SK-N-SH (cell line): ENCODE measurements around the gene TCF12. TPM values are rescaled to one million over a fixed set of nuclear protein-coding genes. Genes with fewer than 3 reads are reported as not detected.
A peak's percentile ranks its signal among the peaks of the same experiment; 100 is the strongest.

Experiments
- CTCF ChIA-PET: fragments of 300-600, 350-600 bp; formaldehyde crosslinking; extraction: SDS; loops from one replicate; lab custom pipeline; 2021; lab: Yijun Ruan, JAX
- POLR2A ChIA-PET: fragments of 350-600 bp; sonication (Branson Sonifier 250); formaldehyde crosslinking; extraction: SDS; loops from one replicate; lab custom pipeline; 2020; ENCODE audit warnings: antibody characterized with exemption, inconsistent platforms; lab: Yijun Ruan, JAX
- DNase-seq: peaks from one replicate; pipeline ENCODE4 v3.0.0; 2012
- H2AFZ ChIP-seq: fragments of 200-600 bp; sonication (generic); 2 replicates; pipeline ENCODE4 v1.8.1; 2016; ENCODE audit warnings: antibody characterized with exemption, mild to moderate bottlenecking, low read depth
- H3F3A ChIP-seq: fragments of 200-600 bp; sonication (generic); replicated peaks from 2 replicates; pipeline ENCODE3; 2016; ENCODE audit warnings: antibody characterized with exemption, mild to moderate bottlenecking; ENCODE audit not compliant: insufficient read depth
- H3K27ac ChIP-seq, 2 experiments: fragments of 200-500 bp in 1 of 2; fragments of 200-600 bp in 1 of 2; sonication (Bioruptor generic) in 1 of 2; sonication (generic), shearing (Covaris generic) in 1 of 2; 2 replicates each; pipeline versions ENCODE4 v1.5.1 to v1.6.1; 2014 to 2016; ENCODE audit warnings: low read depth in 2 of 2, inconsistent platforms in 1 of 2, low read length in 1 of 2, mild to moderate bottlenecking in 1 of 2, mixed read lengths in 1 of 2
- H3K27me3 ChIP-seq: fragments of 200-600 bp; sonication (generic), shearing (Covaris generic); 2 replicates; pipeline ENCODE4 v1.6.1; 2016; ENCODE audit warnings: mixed run types; ENCODE audit not compliant: insufficient read depth
- H3K36me3 ChIP-seq, 2 experiments: fragments of 200-500 bp in 1 of 2; fragments of 200-600 bp in 1 of 2; sonication (Bioruptor generic) in 1 of 2; sonication (generic) in 1 of 2; replicated peaks in 1 of 2; 2 replicates each; pipeline versions ENCODE3 to v1.5.1; 2014 to 2016; ENCODE audit warnings: low read length in 1 of 2, mild to moderate bottlenecking in 1 of 2; ENCODE audit not compliant: insufficient read depth in 2 of 2, control insufficient read depth in 1 of 2
- H3K4me1 ChIP-seq, 2 experiments: fragments of 200-500 bp in 1 of 2; fragments of 200-600 bp in 1 of 2; sonication (Bioruptor generic) in 1 of 2; sonication (generic), shearing (Covaris generic) in 1 of 2; 2 replicates each; pipeline versions ENCODE4 v1.5.1 to v1.6.1; 2014 to 2016; ENCODE audit warnings: low read depth in 1 of 2, low read length in 1 of 2, mixed run types in 1 of 2; ENCODE audit not compliant: insufficient read depth in 2 of 2, control insufficient read depth in 1 of 2
- H3K4me2 ChIP-seq: fragments of 200-600 bp; sonication (generic), shearing (Covaris generic); 2 replicates; pipeline ENCODE4 v1.6.1; 2017; ENCODE audit warnings: mixed run types
- H3K4me3 ChIP-seq, 2 experiments: fragments of 200-500 bp in 1 of 2; fragments of 200-600 bp in 1 of 2; sonication (Bioruptor generic) in 1 of 2; sonication (generic), shearing (Covaris generic) in 1 of 2; 2 replicates each; pipeline versions ENCODE4 v1.5.1 to v1.8.1; 2014 to 2016; ENCODE audit warnings: low read depth in 2 of 2, inconsistent platforms in 1 of 2, low read length in 1 of 2, mild to moderate bottlenecking in 1 of 2, mixed read lengths in 1 of 2, moderate library complexity in 1 of 2
- H3K79me2 ChIP-seq: fragments of 200-600 bp; sonication (generic); 2 replicates; pipeline ENCODE4 v1.8.1; 2017; ENCODE audit warnings: mild to moderate bottlenecking; ENCODE audit not compliant: insufficient read depth
- H3K9ac ChIP-seq: fragments of 200-600 bp; sonication (generic); 2 replicates; pipeline ENCODE4 v1.6.1; 2017; ENCODE audit warnings: mixed run types
- H3K9me2 ChIP-seq: fragments of 200-600 bp; sonication (generic); 2 replicates; pipeline ENCODE4 v1.6.1; 2017; ENCODE audit warnings: mixed run types
- H3K9me3 ChIP-seq: fragments of 200-600 bp; sonication (generic); 2 replicates; pipeline ENCODE4 v1.6.1; 2017; ENCODE audit warnings: mixed run types, mild to moderate bottlenecking, moderate library complexity
- H4K20me1 ChIP-seq: fragments of 200-600 bp; sonication (generic); 2 replicates; pipeline ENCODE4 v1.6.1; 2017; ENCODE audit warnings: mild to moderate bottlenecking, mixed run types; ENCODE audit not compliant: insufficient read depth
- ELF1 ChIP-seq: IDR thresholded peaks from 2 replicates; pipeline ENCODE4 v1.4.0; 2012
- FOXJ3 ChIP-seq: sonication (generic); formaldehyde crosslinking; IDR thresholded peaks from 2 replicates; pipeline ENCODE4 v1.5.1; 2020; ENCODE audit warnings: mild to moderate bottlenecking, missing genetic modification reagents
- FOXM1 ChIP-seq: IDR thresholded peaks from 2 replicates; pipeline ENCODE4 v1.4.0; 2012; ENCODE audit warnings: low read depth, mild to moderate bottlenecking
- GABPA ChIP-seq: IDR thresholded peaks from 2 replicates; pipeline ENCODE4 v1.4.0; 2012; ENCODE audit warnings: low read depth, mild to moderate bottlenecking
- JUND ChIP-seq: IDR thresholded peaks from 2 replicates; pipeline ENCODE4 v1.4.0; 2012
- MEF2A ChIP-seq: IDR thresholded peaks from 2 replicates; pipeline ENCODE4 v1.4.0; 2012; ENCODE audit warnings: low read depth, borderline replicate concordance
- MXI1 ChIP-seq: IDR thresholded peaks from 2 replicates; pipeline ENCODE4 v1.6.1; 2012; ENCODE audit warnings: mild to moderate bottlenecking, low read depth, low read length, improper control_type of control experiment
- RFX5 ChIP-seq: IDR thresholded peaks from 2 replicates; pipeline ENCODE4 v1.6.1; 2012; ENCODE audit warnings: mild to moderate bottlenecking, improper control_type of control experiment, low read length
- WGBS: methylation state at CpG from one replicate; pipeline ENCODE4 v1.1.6; 2017; ENCODE audit warnings: low lambda C conversion rate; 5-methylcytosine and 5-hydroxymethylcytosine counted together
- polyA plus RNA-seq, 3 experiments: library from polyadenylated mRNA; depleted of rRNA; stranded (reverse); fragments of >200 nt; gene quantifications; 2 replicates each; pipeline ENCODE4 v1.2.3, GENCODE V29; 2012
- TF ChIP-seq, protein P1 (sequence below): fragments of 150-350 bp; IDR thresholded peaks from 2 replicates; pipeline ENCODE4 v1.6.1; 2016; ENCODE audit warnings: mild to moderate bottlenecking, low read depth, low read length
- TF ChIP-seq, protein P2 (sequence below): IDR thresholded peaks from 2 replicates; pipeline ENCODE4 v1.6.1; 2012; ENCODE audit warnings: mild to moderate bottlenecking, low read depth, low read length, moderate library complexity

TCF12 gene
- polyA plus RNA-seq, 1 of the 3 experiments (the other 2 are of a cell fraction): 49.6 TPM

DNA sequence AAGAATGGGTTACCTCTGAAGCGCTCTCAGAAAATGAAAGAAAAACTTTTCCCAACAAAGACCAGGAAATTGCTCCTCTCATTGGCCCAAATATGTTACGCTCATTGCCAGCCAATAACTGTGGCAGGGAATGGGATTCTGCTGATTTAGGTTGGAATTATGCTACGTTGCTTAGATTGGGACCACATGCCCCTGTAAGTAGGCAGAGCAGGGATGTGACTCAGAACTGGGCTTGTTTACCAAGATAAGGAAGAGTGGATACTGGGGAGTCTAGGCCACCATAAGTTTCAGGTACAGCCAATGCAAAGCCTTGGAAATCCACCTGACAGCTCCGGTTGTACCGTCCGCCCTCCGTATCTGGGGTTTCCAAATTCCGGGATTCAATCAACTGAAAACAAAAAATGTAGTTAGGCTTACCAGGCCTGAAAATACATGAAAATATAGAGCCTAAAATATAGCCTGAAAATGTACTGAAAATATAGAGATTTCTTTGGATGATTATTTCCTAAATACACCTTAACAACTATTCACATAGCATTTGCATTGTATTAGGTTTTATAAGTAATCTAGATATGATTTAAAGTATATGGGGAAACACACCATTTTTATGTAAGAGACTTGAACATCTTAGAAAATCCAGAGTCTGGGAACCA, 1.5 kb upstream of the TCF12 start:
- Histone ChIP-seq H2AFZ (no peak overlapping the region), H3K27ac (no peak overlapping the region), H3K4me2 (peak overlapping the region; percentile 80; the same call in 1 of the 2 replicates), H3F3A (peaks cover 4% of the 10 kb centered on the region), H3K9me2 (no peaks in the 10 kb centered on the region), H3K79me2 (peaks cover 39% of the 10 kb centered on the region), H3K4me1 (peaks cover 2 to 8% of the 10 kb centered on the region in 2 experiments; a peak in 3 of 4 replicates), H3K36me3 (peaks cover 14 to 18% of the 10 kb centered on the region in 2 experiments), H4K20me1 (peaks cover 4% of the 10 kb centered on the region; the same call in 1 of the 2 replicates), H3K9me3 (no peaks in the 10 kb centered on the region), H3K9ac (no peak overlapping the region), H3K27me3 (no peaks in the 10 kb centered on the region), H3K4me3 (no peak overlapping the region; a peak in 1 of 4 replicates)
- no peak for DNase-seq
- ChIA-PET POLR2A (no interaction called here), CTCF (interaction anchor here (1.4 kb wide), 1 partner anchor 296 kb away, joined by 3 read pairs; no protein-coding TSS in a partner anchor)
- WGBS: 98% methylated on average over 8 of the region's 8 CpGs
- TF ChIP-seq ELF1: no peak

DNA sequence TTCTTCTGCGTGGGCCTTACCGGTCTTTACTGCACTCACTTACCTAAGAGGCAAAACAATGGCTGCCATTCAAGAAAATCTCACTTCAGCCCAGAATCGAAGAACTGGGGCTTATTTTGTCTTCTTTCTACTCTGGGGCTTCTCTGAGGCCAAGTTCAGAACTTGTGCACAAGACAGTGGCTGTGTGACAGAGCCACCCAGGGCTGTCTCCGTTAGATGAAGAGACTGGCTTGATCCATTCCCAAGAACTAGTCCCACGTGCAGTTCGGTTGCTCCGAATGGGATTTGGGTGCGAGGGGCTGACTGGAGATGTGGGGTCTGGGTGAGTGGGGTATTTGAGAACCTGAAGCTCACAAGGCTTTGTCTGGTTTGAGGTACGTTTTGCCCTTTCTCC, 795 bp upstream of the TCF12 start:
- CTCF ChIA-PET: interaction anchor here (0.8 to 1.6 kb wide), 10 partner anchors 9 to 424 kb away, joined by 3 to 6 read pairs (median 4); no protein-coding TSS in a partner anchor
- 68% methylated on average over 8 of the region's 9 CpGs for WGBS
- Histone ChIP-seq H3K9me2 (no peaks in the 10 kb centered on the region), H3K36me3 (peaks cover 21 to 25% of the 10 kb centered on the region in 2 experiments), H4K20me1 (peaks cover 4% of the 10 kb centered on the region; the same call in 1 of the 2 replicates)
- no peak for DNase-seq
- no peak for TF ChIP-seq JUND
- no peak for TF ChIP-seq RFX5
- TF ChIP-seq GABPA: no peak
- TF ChIP-seq FOXM1: no peak
- TF ChIP-seq, protein P1, sequence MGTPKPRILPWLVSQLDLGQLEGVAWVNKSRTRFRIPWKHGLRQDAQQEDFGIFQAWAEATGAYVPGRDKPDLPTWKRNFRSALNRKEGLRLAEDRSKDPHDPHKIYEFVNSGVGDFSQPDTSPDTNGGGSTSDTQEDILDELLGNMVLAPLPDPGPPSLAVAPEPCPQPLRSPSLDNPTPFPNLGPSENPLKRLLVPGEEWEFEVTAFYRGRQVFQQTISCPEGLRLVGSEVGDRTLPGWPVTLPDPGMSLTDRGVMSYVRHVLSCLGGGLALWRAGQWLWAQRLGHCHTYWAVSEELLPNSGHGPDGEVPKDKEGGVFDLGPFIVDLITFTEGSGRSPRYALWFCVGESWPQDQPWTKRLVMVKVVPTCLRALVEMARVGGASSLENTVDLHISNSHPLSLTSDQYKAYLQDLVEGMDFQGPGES: no peak
- TF ChIP-seq MEF2A: no peak
- TF ChIP-seq FOXJ3 (CRISPR knock-in tag): no peak
- no peak for TF ChIP-seq MXI1
- TF ChIP-seq, protein P2, sequence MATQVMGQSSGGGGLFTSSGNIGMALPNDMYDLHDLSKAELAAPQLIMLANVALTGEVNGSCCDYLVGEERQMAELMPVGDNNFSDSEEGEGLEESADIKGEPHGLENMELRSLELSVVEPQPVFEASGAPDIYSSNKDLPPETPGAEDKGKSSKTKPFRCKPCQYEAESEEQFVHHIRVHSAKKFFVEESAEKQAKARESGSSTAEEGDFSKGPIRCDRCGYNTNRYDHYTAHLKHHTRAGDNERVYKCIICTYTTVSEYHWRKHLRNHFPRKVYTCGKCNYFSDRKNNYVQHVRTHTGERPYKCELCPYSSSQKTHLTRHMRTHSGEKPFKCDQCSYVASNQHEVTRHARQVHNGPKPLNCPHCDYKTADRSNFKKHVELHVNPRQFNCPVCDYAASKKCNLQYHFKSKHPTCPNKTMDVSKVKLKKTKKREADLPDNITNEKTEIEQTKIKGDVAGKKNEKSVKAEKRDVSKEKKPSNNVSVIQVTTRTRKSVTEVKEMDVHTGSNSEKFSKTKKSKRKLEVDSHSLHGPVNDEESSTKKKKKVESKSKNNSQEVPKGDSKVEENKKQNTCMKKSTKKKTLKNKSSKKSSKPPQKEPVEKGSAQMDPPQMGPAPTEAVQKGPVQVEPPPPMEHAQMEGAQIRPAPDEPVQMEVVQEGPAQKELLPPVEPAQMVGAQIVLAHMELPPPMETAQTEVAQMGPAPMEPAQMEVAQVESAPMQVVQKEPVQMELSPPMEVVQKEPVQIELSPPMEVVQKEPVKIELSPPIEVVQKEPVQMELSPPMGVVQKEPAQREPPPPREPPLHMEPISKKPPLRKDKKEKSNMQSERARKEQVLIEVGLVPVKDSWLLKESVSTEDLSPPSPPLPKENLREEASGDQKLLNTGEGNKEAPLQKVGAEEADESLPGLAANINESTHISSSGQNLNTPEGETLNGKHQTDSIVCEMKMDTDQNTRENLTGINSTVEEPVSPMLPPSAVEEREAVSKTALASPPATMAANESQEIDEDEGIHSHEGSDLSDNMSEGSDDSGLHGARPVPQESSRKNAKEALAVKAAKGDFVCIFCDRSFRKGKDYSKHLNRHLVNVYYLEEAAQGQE: no peak
- TF ChIP-seq, all 33 proteins: peak for 0
- Histone ChIP-seq H3K27me3 (no peaks in the 10 kb centered on the region), H2AFZ (peak overlapping the region; percentile 90), H3K9ac (peak overlapping the region; percentile 99; the same call in 1 of the 2 replicates), H3F3A (peaks cover 4% of the 10 kb centered on the region), H3K9me3 (no peaks in the 10 kb centered on the region), H3K4me3 (peak overlapping the region; percentile 90 to 94), H3K79me2 (peaks cover 45% of the 10 kb centered on the region), H3K4me2 (peak overlapping the region; percentile 80; the same call in 1 of the 2 replicates), H3K4me1 (peaks cover 7 to 8% of the 10 kb centered on the region in 2 experiments; a peak in 3 of 4 replicates), H3K27ac (peak overlapping the region; percentile 87 to 95; a peak in 3 of 4 replicates)
- POLR2A ChIA-PET: interaction anchor here (0.7 to 2.1 kb wide), 7 partner anchors 10 to 389 kb away, joined by 3 to 40 read pairs (median 4); partner anchors contain the start of gene ZNF280D
